Subcutaneous adipose tissue (tissue), 4 donors: ENCODE data around the gene WWOX. TPM values are rescaled to one million over a fixed set of nuclear protein-coding genes. Genes with fewer than 3 reads are reported as not detected.

Experiments used
- total RNA-seq, 4 donors: library from RNA; depleted of rRNA; stranded (reverse); fragments of >200 nt; gene quantifications; one replicate each; pipeline ENCODE4 v1.1.0, GENCODE V29; 2016
- TF ChIP-seq, protein P1 (sequence below): fragments of 450-650 bp; IDR thresholded peaks from one replicate; pipeline ENCODE4 v1.5.1; 2016; ENCODE audit warnings: low read depth, mild to moderate bottlenecking, control low read depth, antibody characterized with exemption, moderate library complexity

The WWOX gene
- total RNA-seq, 4 donors from 2014 or later, result 31.4 to 67.8 (median 46.0) TPM

DNA sequence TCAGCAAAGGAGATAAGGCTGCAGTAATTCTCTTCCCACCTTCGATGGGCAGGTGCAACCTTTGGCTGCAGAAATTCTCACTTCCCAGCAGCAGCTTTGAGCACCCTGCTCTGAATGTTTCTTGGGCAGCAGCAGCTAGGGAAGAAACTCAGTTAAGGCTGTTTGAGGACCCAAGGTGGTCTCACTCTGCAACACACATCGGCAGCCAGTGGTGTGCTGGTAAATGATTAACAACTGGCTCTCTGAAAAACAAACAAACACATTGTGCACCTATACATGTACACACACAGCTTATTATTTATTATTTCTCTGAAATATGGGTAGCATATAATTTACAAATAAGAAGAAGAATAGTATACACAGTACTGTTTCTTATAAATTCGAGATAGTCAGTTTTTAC lies 685.8 kb downstream of the WWOX start:
- TF ChIP-seq, protein P1, sequence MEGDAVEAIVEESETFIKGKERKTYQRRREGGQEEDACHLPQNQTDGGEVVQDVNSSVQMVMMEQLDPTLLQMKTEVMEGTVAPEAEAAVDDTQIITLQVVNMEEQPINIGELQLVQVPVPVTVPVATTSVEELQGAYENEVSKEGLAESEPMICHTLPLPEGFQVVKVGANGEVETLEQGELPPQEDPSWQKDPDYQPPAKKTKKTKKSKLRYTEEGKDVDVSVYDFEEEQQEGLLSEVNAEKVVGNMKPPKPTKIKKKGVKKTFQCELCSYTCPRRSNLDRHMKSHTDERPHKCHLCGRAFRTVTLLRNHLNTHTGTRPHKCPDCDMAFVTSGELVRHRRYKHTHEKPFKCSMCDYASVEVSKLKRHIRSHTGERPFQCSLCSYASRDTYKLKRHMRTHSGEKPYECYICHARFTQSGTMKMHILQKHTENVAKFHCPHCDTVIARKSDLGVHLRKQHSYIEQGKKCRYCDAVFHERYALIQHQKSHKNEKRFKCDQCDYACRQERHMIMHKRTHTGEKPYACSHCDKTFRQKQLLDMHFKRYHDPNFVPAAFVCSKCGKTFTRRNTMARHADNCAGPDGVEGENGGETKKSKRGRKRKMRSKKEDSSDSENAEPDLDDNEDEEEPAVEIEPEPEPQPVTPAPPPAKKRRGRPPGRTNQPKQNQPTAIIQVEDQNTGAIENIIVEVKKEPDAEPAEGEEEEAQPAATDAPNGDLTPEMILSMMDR, result no peak

DNA sequence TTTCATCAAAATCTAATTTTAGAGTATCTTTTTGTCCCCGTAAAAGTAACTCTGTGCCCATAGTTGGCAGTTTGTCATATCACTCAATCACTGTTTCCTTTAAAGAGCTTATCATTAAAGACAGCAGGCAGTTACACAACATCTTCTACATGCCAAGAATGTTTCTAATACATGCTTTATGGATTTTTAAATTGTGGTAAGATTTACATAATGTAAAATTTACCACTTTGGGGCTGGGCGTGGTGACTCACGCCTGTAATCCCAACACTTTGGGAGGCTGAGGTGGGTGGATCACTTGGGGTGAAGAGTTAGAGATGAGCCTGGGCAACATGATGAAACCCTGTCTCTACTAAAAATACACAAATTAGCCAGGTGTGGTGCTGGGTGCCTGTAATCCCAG lies 687.2 kb downstream of the WWOX start:
- TF ChIP-seq, protein P1, result no peak

DNA sequence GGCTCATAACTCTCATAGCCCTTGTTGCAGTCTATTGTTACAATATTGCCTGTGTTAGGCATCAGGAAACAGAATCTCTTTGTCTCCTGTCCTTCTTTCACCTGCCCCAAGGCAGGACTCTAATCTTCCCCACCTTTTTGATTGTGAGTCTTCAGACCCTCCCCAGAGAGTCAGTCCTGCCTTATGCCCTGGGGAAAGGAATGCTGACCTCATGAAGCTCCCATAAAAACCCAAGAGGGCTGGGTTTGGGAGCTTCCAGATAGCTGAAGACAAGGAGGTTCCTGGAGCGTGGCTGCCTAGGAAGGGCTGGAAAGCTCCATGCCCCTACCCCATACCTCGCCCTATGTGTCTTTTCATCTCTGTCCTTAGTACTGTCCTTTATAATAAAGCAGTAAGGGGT lies 688.8 kb downstream of the WWOX start:
- TF ChIP-seq, protein P1, result no peak

DNA sequence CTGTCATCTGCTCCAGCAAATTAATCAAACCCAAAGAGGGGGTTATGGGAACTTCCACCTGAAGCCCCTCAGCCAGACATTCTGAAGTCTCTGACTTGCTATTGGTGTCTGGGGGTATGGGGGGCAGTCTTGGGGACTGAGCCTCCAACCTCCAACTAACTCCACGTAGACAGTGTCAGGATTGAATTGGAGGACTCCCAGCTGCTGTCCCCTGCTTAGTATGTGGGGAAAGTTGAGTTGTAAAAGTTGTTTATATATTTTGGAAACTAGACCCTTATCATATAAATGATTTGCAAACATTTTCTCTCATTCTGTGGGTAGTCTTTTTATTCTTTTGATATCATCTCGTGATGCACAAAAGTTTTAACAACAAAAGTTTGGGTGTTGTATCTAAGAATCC lies 689.2 kb downstream of the WWOX start:
- TF ChIP-seq, protein P1, result no peak

DNA sequence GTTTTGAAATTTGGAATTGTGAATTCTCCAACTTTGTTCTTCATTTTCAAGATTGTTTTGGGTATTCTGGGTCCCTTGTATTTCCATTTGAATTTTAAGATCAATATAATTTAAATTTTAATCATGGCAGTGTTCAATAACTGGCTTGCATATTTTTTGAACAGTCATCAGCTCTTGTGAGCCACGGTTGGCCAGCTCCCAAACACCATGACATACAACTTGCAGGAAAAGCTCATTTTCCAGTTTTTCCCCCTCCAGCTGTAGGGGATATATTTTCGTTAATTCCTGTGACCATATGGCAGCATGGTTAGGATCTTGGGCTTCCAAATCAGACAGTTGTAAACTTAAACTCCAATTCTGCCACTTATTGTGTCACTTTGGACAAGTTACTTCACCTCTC lies 690.1 kb downstream of the WWOX start:
- TF ChIP-seq, protein P1, result no peak

DNA sequence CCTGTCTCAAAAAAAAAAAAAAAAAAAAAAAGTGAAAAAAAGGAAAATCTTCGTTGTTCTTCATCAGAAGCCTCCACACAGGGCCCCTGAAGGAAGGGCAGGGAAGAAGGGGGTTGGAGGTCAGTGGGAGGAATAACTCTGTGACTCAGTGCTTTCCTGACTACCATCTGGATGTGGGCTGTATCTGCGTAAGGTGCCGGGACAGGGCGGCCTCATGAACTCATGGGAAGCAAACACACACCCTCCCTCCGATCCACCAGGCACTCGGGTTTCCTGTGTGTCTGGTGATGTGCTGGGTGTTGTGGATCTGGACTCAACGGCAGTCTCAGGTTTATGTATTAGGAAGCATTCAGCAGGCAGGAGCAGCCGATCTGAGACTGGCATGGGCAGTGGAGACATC lies 691.6 kb downstream of the WWOX start:
- TF ChIP-seq, protein P1, result no peak

DNA sequence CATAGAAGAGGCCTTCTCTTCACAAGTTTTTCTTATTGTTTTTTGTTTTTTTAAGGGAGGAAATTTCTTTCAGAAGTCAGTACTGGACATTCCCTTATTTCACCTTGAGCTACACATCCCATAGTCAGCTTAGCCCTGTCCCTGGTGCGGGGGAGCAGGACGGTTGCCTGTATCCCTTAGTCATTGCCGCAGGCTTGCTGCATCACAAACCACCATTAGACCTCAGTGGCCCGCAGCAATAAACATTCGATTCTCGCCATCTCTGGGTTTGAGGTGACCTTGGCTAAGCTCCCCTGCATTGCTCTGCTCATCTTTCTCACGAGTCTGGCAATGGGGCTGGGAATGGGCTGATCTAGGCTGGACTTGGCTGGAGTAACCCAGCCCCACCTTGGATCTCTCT lies 692.5 kb downstream of the WWOX start:
- TF ChIP-seq, protein P1, result no peak
